ENCODE results near the gene CRKL.

The CRKL gene

GRCh38 chr22:20952544-20953341 is 35.5 kb downstream of the CRKL start:
- DNase-seq: no peak

- DNase-seq: no peak
These were observed 36.1 kb downstream of the CRKL start for GRCh38 chr22:20953342-20953608.

GRCh38 chr22:20953668-20954500 is 36.7 kb downstream of the CRKL start:
- DNase-seq: no peak

GRCh38 chr22:20955548-20955947 is 38.3 kb downstream of the CRKL start:
- no peak for DNase-seq

GRCh38 chr22:20956258-20957101 is 39.3 kb downstream of the CRKL start:
- DNase-seq: no peak

GRCh38 chr22:20957102-20957682 is 40.0 kb downstream of the CRKL start:
- no peak for DNase-seq

GRCh38 chr22:20957683-20958431 is 40.6 kb downstream of the CRKL start:
- no peak for DNase-seq

- DNase-seq: no peak
These were observed 42.6 kb downstream of the CRKL start for GRCh38 chr22:20959578-20960461.

GRCh38 chr22:20960609-20961008 is 43.4 kb downstream of the CRKL start:
- DNase-seq: no peak

GRCh38 chr22:20962491-20962945 is 45.3 kb downstream of the CRKL start:
- DNase-seq: no peak

GRCh38 chr22:20963201-20964052 is 46.2 kb downstream of the CRKL start:
- DNase-seq: no peak

- DNase-seq: no peak
These were observed 47.0 kb downstream of the CRKL start for GRCh38 chr22:20964090-20964798.

- no peak for DNase-seq
These were observed 47.5 kb downstream of the CRKL start for GRCh38 chr22:20964799-20965103.

GRCh38 chr22:20965104-20965887 is 48.1 kb downstream of the CRKL start:
- DNase-seq: no peak

- no peak for DNase-seq
These were observed 49.0 kb downstream of the CRKL start for GRCh38 chr22:20965888-20966855.

- no peak for DNase-seq
These were observed 49.9 kb downstream of the CRKL start, which contains the start of gene AIFM3 for GRCh38 chr22:20966883-20967696. TSS of gene AIFM3 (plus strand) at chr22:20967255. CDS start at chr22:20967945, 690 bp downstream.

Measured in activated naive CD4-positive, alpha-beta T cell treated with anti-CD3 and anti-CD28 coated beads, Interleukin-2, amount 50 U/mL, for 16 hours (primary cell).